Ovary (tissue), 3 donors: Measurements from ENCODE around the gene CAPZB.

Experiments used
- CTCF ChIP-seq, 3 donors: fragments of 450-650 bp in 2 of 3; fragments of 200-600 bp in 1 of 3; IDR thresholded peaks; one replicate each; pipeline versions ENCODE4 v1.5.1 to v1.8.0; 2016 to 2022; ENCODE audit warnings: antibody characterized with exemption in 3 of 3, mild to moderate bottlenecking in 1 of 3
- EP300 ChIP-seq: sonication (generic); formaldehyde crosslinking; IDR thresholded peaks from one replicate; pipeline ENCODE4 v1.6.1; 2017; ENCODE audit warnings: antibody characterized with exemption
- POLR2A ChIP-seq: fragments of 450-650 bp; IDR thresholded peaks from one replicate; pipeline ENCODE4 v1.6.1; 2017; ENCODE audit warnings: antibody characterized with exemption, mild to moderate bottlenecking, moderate library complexity
- donor health status: DM: no; HTN: no; CAD: no.

- TF ChIP-seq POLR2A (no peak), EP300 (no peak), CTCF (IDR thresholded peaks at IDR 0.05) (no peak)
Observed at GRCh38 chr1:19401535-19401889, 83.8 kb downstream of the CAPZB start.
